SK-N-MC (cell line): ENCODE data around the gene DOCK1.

Source experiments
- FOXP2 ChIP-seq: optimal IDR thresholded peaks from 2 replicates; pipeline ENCODE3; 2011; ENCODE audit warnings: mild to moderate bottlenecking, moderate library complexity; ENCODE audit not compliant: insufficient read depth; ENCODE audit errors: extremely low read length, control extremely low read depth
- POLR2AphosphoS5 ChIP-seq: IDR thresholded peaks from 2 replicates; pipeline ENCODE4 v1.6.1; 2012; ENCODE audit warnings: mild to moderate bottlenecking, low read depth, low read length, borderline replicate concordance

DNA sequence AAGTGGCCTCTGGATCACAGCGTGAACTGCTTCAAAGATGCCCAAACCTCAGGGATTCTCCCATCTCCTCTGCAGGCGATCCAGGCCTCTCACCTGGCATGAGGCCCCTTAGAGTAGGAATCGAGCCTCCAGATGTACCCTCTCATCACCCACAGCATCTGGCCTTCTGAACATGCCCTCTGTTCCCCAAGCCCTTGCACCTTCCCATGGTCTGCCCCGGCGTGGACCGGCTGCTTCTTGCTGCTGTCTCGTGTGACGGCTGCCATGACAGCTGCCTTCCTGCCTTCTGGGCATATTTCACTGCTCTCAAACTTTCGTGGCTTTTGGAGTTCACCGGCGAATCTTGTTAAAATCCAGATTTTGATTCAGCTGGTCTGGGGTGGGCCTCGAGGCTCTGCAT is 486.6 kb downstream of the DOCK1 start:
- TF ChIP-seq FOXP2 = no peak
- TF ChIP-seq POLR2AphosphoS5 = no peak
